ENCODE results near the gene MYLK4.

The MYLK4 gene

GRCh38 chr6:2667617-2668016 is 83.1 kb downstream of the MYLK4 start:
- no peak for TF ChIP-seq FOXP2 (optimal IDR thresholded peaks at IDR 0.05; ENCODE audit: borderline replicate concordance, extremely low read depth, extremely low read length, insufficient read depth)
- no peak for TF ChIP-seq POLR2AphosphoS5 (IDR thresholded peaks at IDR 0.05; ENCODE audit: low read depth, low read length)
- no peak for TF ChIP-seq TAF1 (IDR thresholded peaks at IDR 0.05; ENCODE audit: borderline replicate concordance, insufficient read depth, low read length)
- TF ChIP-seq SIN3A (IDR thresholded peaks at IDR 0.05; ENCODE audit: borderline replicate concordance, insufficient read depth, low read length), result no peak
- no peak for TF ChIP-seq REST (IDR thresholded peaks at IDR 0.05; ENCODE audit: insufficient read depth in 1 of 2, low read depth in 2 of 2, low read length in 2 of 2)

GRCh38 chr6:2666906-2667575 is 83.7 kb downstream of the MYLK4 start:
- TF ChIP-seq TAF1 (IDR thresholded peaks at IDR 0.05; ENCODE audit: borderline replicate concordance, insufficient read depth, low read length), result no peak
- TF ChIP-seq FOXP2 (optimal IDR thresholded peaks at IDR 0.05; ENCODE audit: borderline replicate concordance, extremely low read depth, extremely low read length, insufficient read depth), result no peak
- TF ChIP-seq SIN3A (IDR thresholded peaks at IDR 0.05; ENCODE audit: borderline replicate concordance, insufficient read depth, low read length), result no peak
- TF ChIP-seq REST (IDR thresholded peaks at IDR 0.05; ENCODE audit: insufficient read depth in 1 of 2, low read depth in 2 of 2, low read length in 2 of 2), result no peak
- TF ChIP-seq POLR2AphosphoS5 (IDR thresholded peaks at IDR 0.05; ENCODE audit: low read depth, low read length), result no peak

GRCh38 chr6:2665146-2666070 is 85.3 kb downstream of the MYLK4 start:
- TF ChIP-seq TAF1 (IDR thresholded peaks at IDR 0.05; ENCODE audit: borderline replicate concordance, insufficient read depth, low read length) (no peak), SIN3A (IDR thresholded peaks at IDR 0.05; ENCODE audit: borderline replicate concordance, insufficient read depth, low read length) (no peak), POLR2AphosphoS5 (IDR thresholded peaks at IDR 0.05; ENCODE audit: low read depth, low read length) (no peak), REST (IDR thresholded peaks at IDR 0.05; ENCODE audit: insufficient read depth in 1 of 2, low read depth in 2 of 2, low read length in 2 of 2) (no peak), FOXP2 (optimal IDR thresholded peaks at IDR 0.05; ENCODE audit: borderline replicate concordance, extremely low read depth, extremely low read length, insufficient read depth) (no peak)

GRCh38 chr6:2663123-2663522 is 87.6 kb downstream of the MYLK4 start:
- no peak for TF ChIP-seq SIN3A (IDR thresholded peaks at IDR 0.05; ENCODE audit: borderline replicate concordance, insufficient read depth, low read length)
- no peak for TF ChIP-seq POLR2AphosphoS5 (IDR thresholded peaks at IDR 0.05; ENCODE audit: low read depth, low read length)
- no peak for TF ChIP-seq TAF1 (IDR thresholded peaks at IDR 0.05; ENCODE audit: borderline replicate concordance, insufficient read depth, low read length)
- TF ChIP-seq FOXP2 (optimal IDR thresholded peaks at IDR 0.05; ENCODE audit: borderline replicate concordance, extremely low read depth, extremely low read length, insufficient read depth), result no peak
- no peak for TF ChIP-seq REST (IDR thresholded peaks at IDR 0.05; ENCODE audit: insufficient read depth in 1 of 2, low read depth in 2 of 2, low read length in 2 of 2)

All from PFSK-1 (cell line).